Measurements from ENCODE around the gene SH3D19.
A peak's percentile ranks its signal among the peaks of the same experiment; 100 is the strongest.
"Not testable (repeated sequence)": the region's sequence is repeated elsewhere in the genome, so short reads cannot be mapped to it uniquely, and the experiment has no call there.

Gene SH3D19

DNA sequence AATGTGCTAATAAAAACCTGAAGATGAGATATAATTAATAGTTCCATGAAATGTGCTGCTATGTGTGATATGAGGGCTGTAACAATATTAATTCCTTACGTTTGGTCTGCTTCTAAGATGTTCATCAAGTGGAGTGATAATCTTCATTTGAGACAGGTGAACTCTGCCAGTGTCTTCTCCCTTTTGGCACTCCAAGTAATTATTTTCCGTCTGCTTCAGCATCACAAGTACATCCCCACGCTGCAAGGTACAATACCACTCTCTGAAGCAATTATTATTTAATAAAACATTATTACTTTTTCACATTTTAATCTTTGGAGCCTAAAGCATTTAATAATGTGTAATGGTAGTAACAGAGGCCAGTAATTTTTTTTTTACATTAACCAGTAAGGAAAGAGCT, 181.6 kb downstream of the SH3D19 start:
- DNase-seq = no peak

DNA sequence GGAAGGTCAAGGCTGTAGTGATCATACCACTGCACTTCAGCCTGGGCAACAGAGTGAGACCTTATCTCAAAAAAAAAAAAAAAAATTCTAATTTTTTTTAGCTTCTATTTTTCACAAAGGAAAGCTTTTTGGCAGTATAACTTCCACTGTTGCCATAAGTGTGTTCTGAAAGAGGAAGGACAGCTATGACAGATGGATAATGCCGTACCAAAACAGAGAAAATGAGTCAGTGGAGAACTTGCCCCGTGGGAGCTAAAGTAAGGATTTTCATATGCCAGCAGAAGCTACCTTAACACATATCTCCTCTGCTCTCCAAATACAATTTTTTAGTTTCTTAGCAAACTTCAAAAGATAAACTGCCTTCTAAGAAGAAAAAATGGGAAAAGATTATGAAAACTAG, 182.2 kb downstream of the SH3D19 start:
- DNase-seq = no peak

DNA sequence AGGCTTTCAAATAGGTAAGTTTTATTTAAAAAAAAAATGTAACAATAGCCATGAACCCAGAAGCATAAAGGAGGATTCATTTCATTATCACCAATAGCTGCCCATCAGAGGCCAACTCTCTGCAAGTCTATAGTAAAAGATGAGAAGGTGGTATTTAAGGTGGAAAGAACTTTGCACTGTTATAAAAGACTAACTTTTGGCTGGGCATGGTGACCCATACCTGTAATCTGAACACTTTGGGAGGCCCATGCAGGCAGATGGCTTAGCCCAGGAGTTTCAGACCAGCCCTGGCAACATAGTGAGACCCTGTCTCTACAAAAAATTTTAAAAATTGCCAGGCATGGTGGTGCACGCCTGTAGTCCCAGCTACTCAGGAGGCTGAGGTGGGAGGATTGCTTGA, 182.6 kb downstream of the SH3D19 start:
- DNase-seq = no peak

DNA sequence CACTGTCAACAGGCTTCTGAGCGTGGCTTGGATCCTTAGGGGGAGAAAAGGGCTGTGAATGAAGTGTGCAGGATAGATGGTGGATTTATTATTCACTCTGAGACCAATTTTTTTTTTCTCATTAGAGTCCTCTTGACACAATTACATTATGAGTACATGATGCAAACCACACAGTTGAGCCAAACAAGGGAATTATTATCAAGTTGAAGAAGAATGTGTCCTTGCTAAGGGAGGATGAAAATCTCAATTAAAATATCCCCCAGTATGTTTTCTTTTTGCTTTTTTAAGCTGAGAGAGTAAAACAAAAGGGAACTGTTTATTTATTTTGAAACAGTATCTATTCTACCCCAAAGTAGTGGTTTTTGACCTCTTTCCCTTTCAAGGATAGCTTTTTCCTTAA, 185.6 kb downstream of the SH3D19 start:
- no peak for DNase-seq

DNA sequence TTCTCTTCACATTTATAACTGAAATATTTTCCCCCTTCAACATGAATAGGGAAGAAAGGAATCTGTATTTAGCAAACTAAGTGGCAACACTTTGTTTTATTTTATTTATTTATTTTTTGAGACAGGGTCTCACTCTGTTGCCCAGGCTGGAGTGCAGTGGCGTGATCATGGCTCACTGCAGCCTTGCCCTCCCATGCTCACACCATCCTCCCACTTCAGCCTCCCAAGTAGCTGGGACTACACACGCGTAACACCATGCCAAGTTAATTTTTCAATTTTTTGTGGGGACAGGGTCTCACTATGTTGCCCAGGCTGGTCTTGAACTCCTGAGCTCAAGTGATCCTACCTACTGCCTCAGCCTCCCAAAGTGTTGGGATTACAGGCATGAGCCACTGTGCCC, 189.4 kb downstream of the SH3D19 start:
- DNase-seq = not testable (repeated sequence)

DNA sequence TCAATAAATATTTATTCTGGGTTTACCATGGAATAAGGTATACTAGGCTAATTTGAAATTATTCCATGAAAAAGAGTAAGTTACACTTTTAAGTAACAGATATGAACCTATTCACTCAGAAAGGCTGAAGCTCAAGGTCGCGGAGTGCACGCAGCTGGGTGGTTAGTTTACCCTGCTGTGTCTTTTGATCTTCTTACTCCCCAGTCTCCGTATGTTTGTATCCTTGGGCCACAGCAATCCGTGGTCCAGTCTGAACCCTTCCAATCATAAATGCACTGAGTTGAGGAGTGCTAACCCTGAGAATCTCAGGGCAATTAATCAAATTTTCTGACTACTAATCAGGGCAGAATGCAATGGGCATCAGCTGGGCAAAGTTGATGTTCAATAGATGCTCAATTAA, 192.1 kb downstream of the SH3D19 start:
- no peak for DNase-seq

DNA sequence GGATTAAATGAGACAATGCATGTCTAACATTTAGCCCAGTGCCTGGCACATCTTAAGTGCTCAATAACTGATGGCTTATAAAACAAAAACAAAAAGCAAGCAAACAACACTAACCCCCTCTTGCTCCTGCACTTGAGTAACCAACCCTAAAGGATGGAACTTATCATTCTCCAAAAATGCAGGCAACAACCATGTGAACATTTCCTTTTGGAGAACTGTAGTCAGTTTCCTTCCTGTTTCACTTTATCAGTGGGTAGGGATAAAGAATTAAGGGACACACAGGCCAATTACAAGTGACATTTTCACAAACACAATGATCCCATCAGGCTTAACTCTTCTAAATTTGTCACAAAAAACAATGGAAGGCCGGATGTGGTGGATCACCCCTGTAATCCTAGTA, 195.6 kb downstream of the SH3D19 start:
- no peak for DNase-seq

DNA sequence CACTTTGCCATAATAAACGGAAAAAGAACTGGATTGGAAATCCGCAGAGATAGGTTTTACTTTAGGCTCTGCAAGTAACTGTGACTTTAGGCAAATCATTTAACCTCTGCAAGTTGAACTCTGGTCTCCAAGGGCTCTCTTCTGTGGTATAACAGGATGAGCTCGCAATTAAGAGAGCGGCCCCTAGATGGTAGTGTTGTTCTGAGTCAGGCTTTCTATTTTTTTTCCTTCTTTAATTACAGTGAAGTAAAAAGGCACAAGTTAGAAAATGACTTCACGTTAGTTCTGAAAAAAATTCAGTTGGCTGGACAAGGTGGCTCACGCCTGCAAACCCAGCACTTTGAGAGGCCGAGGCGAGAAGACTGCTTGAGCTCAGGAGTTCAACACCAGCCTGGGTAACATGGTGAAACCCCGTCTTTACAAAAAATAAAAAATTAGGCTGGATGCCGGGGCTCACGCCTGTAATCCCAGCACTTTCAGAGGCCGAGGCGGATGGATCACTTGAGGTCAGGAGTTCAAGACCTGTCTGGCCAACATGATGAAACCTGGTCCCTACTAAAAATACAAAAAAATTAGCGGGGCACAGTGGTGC, 207.9 kb downstream of the SH3D19 start:
- peak; percentile 50 for DNase-seq

DNA sequence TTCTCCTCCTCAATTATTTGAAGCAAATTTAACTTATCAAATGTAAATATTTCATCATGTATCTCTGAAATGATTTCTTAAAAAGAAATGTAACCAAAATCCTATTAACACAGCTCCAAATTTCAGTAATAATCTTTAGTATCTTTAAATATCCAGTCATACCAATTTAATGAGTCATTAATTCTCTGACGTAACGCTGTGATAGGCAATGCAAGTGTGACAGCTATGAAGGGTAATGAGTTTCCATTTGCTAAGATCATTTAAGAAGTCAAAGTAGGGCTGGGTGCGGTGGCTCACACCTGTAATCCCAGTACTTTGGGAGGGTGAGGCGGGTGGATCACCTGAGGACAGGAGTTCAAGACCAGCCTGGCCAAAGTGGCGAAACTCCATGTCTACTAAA, 210.4 kb downstream of the SH3D19 start:
- DNase-seq = no peak

DNA sequence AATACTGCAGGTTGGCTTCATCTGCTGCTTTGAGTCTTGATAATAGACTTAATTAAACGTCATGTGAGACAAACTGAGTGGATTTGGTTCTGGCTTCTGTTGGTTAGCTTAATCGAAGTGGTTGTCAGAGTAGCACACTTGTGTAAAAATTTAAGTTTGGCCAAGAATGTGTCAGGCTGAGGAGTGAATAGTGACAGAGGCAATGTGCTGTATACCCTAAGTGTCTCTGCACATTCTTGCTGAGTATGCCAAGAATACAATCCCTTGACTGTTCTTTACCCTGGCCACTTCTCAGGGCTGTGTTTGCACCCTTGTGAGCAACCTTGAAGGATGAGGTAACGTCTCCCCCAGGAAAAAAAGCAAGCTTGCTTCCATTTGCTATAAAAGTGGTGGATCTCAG, 211.1 kb downstream of the SH3D19 start:
- DNase-seq = no peak

DNA sequence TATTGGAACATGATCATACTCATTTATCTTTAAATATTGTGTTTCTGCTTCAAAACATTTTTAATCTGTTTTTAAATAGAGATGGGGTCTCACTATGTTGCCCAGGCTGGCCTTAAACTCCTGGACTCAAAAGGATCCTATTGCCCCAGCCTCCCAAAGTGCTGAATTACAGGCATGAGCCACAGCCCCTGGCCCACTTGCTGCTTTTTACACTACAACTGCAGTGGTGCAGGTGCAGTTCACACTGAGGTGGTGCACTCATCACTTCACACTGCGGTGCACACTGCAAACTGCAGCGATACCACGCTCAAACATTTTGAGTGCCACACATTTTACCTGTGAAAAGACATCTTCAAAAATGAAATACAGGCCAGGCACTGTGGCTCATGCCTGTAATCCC, 215.2 kb downstream of the SH3D19 start:
- DNase-seq = no peak

DNA sequence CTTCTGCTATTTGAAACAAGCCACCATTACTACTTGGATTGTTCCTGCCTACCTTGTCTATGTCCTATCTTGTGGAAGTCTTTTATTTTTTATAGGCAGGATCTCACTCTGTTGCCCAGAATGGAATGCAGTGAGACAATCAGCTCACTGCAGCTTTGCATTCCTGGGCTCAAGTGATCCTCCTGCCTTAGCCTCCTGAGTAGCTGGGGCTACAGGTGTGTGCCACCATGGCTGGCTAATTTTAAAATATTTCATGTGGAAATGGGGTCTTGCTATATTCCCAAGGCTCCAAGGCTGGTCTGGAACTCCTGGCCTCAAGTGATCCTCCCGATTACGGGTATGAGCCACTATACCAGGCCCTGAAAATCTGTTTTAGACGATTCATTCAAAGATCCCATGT, 218.3 kb downstream of the SH3D19 start:
- DNase-seq = no peak

DNA sequence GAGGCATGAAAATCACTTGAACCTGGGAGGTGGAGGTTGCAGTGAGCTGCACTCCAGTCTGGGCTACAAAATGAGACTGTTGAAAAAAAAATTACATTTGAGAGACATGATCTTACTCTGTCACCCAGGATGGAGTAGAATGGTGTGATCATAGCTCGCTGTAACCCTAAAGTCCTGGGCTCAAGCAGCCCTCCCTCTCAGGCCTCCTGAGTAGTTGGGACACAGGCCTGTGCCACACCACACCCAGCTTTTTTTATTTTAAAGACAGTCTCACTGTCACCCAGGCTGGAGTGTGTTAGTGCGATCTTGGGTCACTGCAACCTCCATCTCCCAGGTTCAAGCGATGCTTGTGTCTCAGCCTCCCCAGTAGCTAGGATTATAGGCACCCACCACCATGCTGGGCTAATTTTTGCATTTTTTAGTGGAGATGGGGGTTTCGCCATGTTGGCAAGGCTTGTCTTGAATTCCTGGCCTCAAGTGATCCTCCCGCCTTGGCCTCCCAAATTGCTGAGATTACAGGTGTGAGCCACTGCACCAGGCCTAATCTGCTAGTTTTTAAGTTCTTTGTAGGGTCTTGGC, 219.9 kb downstream of the SH3D19 start:
- DNase-seq = no peak

DNA sequence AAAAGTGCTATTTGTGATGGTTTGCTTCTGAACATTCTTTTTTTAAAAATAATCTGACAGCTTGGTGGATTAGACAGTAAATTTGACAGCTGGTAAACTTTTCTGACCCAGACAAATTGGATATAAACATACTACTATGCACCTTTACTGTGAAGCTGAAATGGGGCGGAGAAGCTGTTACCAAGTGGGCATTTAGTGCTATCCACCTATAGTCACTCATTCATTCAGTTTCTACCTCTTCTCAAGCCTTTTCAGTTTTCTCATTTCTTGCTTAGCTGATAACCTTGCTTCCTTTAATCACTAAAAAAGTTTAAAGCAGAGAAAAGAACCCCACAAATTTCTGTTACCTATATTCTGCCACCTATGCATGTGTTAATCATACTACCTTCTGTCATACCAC, 220.8 kb downstream of the SH3D19 start:
- no peak for DNase-seq

DNA sequence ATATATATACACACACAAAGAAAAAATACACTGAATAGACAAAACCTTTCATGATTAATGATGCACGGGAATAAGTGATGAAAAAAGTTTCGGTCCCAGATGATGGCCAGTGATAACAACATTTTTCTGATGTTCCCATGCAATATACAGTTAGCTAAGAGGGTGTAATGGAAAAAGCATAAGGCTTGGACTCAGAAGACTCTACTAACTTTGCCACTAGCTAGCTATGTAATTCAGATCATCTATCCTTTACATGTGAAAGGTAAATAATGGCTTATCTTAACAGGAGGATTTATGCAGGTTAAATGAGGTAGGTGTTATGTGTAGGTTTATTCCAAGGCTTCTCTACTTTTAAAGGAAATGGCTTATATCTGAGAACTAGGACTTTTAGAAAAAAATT, 221.6 kb downstream of the SH3D19 start:
- DNase-seq = no peak

DNA sequence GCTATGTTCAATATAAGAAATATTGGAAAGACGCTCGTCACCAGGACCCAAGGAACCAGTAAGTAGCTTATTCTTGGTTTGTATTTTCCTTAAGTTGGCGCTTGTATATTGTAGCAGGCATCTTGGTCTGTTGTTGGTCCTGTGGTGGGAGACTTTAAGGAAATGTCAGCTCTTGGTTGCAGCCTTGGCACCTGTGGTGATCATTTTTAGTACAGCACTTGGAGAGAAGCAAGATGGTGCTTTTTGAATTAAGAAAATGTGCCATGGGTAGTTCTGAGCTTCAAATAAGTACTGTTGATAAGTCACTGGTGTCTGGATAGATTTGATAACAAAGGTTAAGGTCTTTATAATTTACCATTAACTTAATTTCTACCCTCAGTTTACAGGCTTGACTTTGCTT, 224.9 kb downstream of the SH3D19 start:
- DNase-seq = no peak

DNA sequence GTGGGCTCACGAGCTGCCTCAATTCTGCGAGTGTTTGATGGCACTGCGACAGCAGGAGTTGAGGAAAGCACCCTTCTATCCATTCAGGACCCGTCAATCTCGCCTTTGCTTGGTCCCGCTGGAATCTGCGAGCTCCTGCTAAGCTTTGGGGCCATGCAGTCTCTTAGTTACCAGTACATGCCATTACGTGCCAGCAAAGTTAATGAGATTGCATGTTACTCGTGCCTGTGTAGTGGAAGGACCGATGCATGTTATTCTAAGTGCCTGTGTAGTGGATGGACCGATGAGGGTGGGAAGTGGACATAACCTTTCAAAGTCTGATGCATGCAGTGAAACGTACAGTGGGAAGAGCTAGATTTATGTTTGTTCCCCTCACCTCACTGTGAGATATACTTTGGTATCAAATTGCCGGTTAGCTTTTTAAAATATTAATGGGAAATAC, 225.4 kb downstream of the SH3D19 start:
- no peak for DNase-seq

DNA sequence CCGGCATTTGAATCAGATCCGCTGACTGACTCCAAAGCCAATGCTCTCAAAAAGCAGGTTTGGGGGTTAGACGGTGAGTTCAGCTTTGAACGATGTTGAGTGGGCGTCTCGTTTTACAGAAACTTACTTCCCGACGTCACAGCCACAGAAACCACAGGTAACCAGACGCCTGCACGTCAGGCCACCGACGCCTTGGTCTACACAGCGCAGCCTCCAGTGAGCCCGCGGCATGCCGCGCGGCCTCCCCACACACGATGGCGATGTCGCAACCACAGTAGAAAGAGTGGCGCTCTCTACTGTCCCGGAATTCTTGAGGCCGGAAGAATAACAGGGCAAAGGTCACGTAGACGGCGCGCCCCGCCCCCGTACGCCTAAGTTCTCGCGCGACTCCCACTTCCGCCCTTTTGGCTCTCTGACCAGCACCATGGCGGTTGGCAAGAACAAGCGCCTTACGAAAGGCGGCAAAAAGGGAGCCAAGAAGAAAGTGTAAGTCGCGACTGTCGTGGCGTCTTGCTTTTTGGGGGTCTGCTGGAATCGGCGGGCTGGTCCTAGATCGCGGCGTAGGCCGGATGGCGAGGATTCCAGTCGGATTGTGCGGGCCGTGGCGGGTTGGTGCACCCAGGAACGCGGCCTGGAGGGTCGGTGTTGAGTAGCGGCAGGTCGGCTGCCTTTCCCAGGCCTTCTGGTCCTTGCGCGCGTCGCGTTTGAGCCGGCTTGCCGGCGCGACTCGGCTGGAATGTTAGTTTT, 226.0 kb downstream of the SH3D19 start, which contains the start of gene RPS3A:
Gene RPS3A, plus strand, starts transcription at position 400 of the 747 bp plus-strand sequence. Its CDS starts 25 bp downstream, at position 425.
- peak; percentile 79 for DNase-seq

DNA sequence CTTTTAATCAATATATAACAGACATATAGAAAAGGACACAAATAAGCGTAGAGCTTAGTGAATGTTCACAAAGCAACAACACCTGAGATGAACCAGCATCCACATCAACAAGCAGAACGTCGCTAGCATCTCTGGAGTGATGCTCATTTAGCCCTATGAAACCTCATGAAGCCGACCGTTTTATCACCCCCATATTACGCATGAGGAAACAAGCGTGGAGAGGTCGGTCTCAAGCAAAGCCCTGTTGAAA, 226.5 kb downstream of the SH3D19 start:
- DNase-seq = no peak

DNA sequence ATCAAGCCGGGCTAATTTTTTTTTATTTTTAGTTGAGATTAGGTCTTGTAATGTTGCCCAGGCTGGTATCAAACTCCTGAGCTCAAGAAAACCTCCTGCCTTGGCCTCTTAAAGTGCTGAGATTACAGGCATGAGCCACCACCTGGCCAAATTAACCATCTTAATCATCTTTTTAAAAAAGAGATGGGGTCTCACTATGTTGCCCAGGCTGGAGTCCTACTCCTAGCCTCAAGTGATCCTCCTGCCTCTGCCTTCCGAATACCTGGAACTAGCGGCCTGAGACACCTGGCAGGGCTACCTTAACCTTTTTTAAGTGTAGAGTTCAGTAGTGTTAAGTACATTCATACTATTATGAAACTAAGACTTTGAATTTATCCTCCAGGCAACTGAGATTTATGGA, 227.6 kb downstream of the SH3D19 start:
- no peak for DNase-seq

DNA sequence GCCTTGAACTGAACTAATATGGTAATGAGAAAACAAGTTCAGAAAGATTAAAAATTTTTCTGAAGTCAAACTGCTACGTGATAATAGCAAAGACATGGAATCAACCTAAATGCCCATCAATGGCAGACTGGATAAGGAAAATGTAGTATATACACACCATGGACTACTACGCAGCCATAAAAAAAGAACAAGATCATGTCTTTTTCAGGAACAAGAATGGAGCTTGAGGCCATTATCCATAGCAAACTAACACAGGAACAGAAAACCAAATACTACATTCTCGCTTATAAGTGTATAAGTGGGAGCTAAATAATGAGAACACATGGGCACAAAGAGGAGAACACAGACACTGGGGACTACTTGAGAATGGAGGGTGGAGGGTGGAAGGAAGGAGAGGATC, 230.3 kb downstream of the SH3D19 start:
- no peak for DNase-seq

DNA sequence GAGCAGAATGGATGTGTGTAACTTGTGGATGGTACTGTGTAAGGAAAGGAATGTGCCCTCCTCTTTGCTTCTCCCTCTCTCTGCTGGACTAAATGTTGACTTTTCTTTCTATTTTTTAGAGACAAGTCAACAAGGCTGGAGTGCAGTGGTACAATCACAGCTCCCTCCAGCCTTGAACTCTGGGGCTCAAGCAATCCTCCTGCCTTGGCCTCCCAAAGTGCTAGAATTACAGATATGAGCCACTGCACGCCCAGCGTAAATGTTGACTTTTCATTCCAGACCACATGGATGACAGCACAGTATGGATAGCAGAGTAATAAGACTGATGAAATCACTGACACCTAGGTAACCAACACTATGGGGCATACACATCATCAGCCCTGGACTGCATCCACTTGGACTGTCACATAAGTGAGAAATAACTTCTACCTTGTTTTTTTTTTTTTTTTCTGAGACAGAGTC, 231.1 kb downstream of the SH3D19 start:
- DNase-seq = no peak

DNA sequence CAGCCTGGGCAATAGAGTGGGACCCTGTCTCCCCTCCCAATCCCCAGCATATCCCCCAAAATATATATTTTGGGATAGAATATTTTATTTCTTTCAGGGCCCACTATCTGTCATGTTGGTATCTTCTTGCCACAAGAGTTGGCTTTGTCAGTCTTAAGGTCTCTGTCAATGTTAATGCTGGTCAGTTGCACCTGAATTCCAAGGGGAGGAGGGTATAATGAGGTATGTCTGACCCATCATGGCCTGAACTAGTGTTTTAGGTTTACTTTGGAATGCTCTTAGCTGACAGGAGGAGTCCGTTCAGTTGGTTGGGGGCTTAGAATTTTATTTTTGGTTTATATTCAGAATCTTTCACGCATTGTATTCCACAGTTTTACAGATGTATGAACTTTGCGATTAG, 232.2 kb downstream of the SH3D19 start:
- no peak for DNase-seq

DNA sequence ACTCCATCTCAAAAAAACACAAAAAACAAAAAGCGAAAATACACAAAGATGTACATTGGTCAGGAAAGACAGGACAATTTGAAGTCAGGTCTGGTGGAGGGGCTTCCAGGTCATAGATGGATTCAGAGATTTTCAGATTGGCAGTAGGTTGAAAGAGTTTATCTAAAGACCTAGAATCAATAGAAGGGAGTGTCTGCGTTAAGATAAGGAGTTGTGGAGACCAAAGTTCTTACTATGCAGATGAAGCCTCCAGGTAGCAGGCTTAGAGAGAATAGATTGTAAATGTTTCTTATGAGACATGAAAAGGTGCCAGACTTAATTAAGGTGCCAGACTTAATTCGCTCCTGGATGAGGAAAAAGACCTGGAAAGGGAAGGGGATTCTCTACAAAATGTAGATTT, 232.9 kb downstream of the SH3D19 start:
- no peak for DNase-seq

DNA sequence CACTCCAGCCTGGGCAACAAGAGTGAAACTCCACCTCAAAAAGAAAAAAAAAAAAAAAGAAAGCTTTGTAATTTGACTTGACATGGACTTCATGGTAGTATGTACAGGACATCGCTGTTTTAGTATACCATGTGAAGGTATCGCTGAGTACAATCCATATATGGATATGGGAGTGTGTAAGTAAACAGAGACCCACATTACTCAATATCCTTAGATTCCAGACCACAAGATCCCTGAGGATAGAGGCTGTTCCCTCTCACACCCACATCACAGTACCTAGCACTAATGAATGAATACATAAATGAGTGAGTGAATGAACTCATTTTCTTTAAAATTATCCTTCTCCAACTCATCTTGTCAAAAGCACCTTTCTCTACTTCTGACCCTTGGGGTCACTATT, 234.4 kb downstream of the SH3D19 start:
- no peak for DNase-seq

Data from NCI-H1105 treated with DMSO at 0.1 percent for 48 hours (cell line).